NCI-H128 (cell line): Measurements from ENCODE around the gene USP15.

ENCODE experiments used
- DNase-seq: peaks from one replicate; lab custom pipeline; 2025; ENCODE audit not compliant: unreplicated experiment; lab: John Stamatoyannopoulos, UW

Gene USP15

DNA sequence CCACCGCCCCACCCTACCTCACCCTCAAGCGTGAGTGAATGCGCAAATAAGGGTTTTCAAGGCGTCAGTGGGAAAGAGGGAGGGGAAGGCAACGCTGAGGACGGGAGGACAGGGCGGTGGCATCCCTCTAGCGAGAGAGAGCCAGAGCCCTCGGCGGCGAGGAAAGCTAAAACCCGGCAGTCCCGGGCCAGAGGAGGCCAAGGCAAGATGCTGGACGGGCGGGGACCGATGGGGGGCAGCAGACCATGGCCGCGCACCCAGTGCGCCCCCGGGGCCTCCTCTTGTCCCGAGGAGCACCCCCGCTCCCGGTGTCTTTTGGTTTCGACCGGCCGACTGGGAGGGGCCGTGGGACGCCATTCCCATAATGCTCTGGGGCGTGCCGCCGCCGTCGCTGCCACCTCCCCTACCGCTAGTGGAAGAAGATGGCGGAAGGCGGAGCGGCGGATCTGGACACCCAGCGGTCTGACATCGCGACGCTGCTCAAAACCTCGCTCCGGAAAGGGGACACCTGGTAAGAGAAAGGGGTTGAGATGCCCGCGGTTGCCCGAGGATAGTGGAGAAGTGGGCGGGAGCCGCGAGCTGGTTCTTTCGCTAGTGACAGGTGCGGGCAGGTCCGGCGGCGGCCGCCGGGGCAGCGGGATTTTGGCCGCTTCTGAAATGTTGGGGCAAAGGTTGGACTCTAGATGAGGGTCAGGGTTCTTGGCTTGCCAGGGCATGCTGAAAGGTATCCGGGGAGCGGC lies at the start of gene USP15:
USP15 (plus strand) TSS at position 412 of the 740 bp plus-strand sequence; CDS start at position 423, 11 bp downstream.
- DNase-seq, result peak; percentile 94

DNA sequence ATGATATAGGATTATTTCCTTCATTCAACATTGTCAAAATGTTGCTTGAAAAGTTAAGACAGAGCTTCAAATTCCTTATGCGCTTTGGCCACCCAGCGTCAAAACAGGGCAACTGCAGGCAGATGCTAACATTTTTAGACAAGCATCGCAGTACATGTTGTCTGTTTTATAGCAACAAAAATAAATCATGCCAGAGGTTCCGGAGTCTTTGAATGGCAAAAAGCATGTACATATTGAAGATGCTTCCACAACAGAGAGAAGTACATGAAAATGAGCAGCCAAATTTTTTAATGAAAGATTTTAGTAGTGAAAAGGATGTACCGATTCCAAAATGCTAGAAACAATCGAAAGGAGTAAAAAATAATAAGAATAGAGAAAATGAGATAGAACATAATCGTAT lies 49.8 kb upstream of the USP15 start:
- DNase-seq, result no peak

DNA sequence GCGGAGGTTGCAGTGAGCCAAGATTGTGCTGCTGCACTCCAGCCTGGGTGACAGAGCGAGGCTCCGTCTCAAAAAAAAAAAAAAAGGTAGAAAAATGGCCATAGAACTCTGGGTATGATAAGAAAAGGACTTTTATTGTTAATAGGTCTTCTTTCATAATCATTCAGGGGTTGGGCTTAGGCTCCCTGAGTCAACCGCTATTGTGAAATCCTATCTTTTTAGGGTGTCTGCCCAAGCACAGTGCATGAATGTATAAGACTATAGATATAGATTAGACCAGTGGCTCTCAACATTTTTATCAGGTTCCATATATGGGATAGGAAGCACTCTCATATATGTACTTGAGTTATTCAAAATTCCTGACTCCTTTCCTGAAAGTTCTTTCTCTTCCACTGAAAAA lies 48.7 kb upstream of the USP15 start:
- no peak for DNase-seq

DNA sequence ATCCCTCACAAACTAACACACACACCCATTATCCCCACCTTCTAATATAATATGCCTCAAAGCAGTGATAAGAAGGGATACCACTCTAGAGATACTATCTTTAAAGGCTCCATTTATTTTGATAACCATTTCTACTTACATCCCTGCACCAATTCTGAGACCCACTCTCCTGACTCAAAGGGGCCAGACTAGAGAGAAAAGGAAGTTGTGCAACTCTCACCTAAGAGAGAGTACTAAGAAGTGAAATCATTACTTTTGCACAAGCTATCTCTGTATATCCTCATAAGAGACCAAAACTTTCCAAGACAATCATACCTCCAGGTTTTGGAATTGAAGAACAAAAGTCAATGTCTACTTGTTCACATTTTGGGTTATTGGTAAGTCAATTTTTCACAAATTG lies 45.4 kb upstream of the USP15 start:
- DNase-seq, result no peak

DNA sequence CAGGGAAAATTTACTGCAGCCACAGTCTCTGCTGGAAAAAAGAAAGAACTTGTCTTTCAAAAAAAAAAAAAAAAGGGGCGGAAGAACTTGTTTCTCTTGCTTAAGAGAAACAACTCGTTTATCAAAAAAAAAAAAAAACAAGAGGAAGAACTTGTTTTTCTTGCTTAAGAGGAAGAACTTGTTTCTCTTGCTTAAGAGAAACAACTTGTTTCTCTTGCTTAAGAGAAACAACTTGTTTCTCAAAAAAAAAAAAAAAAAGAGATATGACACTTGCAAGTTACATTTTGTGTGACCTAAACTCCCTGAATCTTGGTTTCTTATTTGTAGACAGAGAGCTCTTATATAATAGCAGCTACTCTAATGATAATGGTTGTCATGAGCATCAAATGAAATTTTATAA lies 44.7 kb upstream of the USP15 start:
- no peak for DNase-seq

DNA sequence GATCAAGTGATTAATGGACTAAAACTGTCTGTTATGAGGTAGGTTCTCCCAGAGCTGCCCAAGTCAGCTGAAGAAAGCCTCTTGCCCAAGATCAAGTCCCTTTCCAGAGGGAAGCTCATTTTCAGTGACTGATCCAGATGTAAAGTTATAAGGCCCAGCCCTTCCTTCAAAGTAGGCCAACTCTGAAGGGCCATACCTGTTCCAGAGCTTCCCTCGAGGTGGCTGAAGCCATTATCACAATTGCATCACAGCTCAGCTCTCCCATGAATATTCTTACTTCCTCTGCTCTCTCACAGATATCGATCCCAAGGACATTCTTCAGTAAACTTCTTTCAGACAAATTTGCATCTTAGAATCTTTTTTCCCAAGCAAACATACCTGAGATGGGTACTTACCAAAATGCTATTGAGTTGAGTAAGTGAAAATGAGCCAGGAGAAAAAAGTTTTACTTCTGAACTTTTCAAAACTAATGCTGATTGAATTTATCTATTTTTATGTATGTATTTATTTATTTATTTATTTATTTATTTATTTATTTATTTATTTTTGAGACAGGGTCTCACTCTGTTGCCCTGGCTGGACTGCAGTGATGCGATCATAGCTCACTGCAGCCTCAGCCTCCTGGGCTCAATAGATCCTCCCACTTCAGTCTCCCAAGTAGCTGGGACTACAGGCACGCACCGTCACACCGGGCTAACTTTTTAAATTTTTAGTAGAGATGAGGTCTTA lies 42.6 kb upstream of the USP15 start:
- DNase-seq, result no peak

DNA sequence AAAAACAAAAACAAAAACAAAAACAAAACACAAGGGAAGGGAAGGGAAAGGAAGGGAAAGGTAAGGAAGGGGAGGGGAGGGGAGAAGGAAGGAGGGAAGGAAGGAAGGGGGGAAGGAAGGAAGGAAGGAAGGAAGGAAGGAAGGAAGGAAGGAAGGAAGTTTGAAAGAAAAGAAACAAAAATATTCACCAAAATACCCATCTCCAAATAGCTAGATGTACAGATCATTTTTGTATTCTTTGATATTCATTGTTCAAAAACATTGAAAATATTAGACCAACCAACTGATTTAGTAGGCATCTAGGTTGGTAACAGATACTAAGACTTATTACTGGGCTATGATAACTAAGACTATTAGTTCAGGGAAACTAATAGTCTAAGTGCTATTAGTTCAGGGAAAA lies 39.1 kb upstream of the USP15 start:
- no peak for DNase-seq

DNA sequence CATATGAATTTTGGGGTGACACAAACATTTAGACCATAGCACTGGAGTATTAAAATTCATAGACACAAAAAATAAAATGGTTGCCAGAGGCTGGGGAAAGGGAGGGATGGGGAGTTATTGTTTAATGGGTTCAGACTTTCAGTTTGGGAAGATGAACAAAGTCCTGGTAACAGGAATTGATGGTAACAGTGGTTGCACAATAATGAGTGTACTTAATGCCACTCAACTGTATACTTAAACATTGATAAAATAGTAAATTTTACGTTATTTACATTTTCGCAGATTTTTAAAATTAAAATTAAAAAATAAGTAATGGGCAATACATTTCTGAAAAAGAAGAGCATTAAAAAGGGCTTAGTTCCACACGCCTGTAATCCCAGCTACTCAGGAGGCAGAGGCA lies 35.6 kb upstream of the USP15 start:
- no peak for DNase-seq

DNA sequence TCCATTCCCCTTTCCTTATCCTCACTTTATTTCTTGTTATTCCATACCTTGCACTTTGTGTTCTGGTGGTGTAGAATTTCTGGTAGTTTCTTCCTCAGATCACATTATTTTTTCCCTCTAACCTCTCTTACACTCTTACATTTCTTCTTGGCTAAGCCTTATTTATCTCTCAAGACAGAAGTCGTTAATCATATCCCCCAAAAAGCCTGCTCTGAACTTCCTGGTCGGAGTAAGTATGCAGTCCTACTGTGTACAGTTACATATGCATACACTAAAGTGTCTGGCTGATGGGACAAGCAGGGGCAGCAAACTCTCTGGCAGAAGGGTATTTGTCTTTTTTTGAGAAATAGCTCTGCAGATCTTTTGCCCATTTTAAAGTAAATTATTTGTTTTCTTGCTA lies 33.1 kb upstream of the USP15 start:
- no peak for DNase-seq

DNA sequence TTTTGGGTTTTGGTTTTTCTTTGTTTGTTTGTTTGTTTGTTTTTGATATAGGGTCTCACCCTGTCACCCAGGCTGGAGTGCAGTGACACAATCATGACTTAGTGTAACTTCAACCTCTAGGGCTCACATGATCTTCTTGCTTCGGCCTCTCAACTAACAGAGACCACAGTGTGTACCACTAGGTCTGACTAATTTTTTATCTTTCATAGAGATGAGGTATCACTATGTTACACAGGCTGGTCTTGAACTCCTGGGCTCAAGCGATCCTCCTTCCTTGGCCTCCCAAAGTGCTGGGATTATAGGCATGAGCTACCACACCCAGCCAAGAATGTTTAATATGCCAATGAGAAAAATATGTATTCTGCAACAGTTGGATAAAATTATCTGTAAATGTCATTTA lies 29.6 kb upstream of the USP15 start:
- DNase-seq, result no peak

DNA sequence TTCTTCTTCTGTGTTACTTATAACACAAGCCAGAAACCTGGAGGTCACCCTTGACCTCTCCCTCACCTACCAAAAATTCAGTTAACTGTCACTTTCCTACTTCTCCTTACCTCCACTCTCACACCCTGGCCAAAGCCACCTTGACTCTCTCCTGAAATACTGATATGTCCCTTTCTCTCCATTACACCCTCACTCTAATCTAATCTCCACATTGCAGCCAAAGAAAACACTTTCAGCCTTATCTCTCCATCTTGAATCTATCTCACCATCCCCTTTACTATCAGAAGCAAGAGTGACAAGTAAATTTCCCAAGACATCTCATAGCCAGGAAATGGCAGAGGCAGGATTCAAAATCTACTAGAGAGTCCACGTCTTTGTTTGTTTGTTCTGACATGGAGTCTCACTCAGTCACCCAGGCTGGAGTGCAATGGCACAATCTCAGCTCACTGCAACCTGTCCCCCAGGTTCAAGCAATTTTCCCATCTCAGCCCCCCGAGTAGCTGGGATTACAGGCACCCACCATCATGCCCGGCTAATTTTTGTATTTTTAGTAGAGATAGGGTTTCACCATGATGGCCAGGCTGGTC lies 28.0 kb upstream of the USP15 start:
- DNase-seq, result no peak

DNA sequence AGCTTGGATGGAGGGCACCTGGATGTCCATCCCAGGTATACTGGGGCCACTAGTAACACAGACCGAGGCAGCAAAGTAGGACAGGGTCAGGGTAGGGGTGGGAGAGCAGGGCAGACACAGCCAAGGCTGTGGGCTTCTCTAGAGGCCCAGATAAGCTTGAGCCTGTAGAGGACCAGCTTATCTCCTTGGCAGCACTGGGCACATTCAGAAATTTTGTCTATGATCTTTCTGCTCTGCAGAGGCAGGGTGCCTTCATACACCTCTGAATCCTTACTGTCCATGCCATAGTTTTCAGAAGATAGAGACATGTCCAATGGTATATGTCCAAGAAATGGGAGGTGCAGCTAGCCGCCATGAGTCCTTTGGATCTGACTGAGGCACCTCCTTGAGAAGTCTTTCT lies 26.4 kb upstream of the USP15 start:
- DNase-seq, result no peak

DNA sequence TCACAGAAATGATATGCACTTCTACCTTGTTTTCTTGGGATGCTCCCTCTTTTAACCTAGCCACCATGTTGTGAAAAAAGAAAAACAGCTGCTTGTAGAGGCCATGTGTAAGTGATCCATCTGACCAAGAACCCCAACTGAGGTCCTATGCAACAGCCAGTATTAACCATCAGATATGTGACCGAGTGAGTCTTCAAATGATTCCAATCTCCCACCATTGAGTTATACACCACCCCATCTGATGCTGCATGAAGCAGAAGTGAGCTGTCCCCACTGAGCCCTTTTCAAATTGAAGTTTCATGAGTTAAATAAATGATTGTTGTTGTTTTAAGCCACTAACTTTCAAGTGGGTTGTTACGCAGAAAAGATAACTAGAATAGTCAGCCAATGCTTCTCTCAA lies 20.6 kb upstream of the USP15 start:
- no peak for DNase-seq

DNA sequence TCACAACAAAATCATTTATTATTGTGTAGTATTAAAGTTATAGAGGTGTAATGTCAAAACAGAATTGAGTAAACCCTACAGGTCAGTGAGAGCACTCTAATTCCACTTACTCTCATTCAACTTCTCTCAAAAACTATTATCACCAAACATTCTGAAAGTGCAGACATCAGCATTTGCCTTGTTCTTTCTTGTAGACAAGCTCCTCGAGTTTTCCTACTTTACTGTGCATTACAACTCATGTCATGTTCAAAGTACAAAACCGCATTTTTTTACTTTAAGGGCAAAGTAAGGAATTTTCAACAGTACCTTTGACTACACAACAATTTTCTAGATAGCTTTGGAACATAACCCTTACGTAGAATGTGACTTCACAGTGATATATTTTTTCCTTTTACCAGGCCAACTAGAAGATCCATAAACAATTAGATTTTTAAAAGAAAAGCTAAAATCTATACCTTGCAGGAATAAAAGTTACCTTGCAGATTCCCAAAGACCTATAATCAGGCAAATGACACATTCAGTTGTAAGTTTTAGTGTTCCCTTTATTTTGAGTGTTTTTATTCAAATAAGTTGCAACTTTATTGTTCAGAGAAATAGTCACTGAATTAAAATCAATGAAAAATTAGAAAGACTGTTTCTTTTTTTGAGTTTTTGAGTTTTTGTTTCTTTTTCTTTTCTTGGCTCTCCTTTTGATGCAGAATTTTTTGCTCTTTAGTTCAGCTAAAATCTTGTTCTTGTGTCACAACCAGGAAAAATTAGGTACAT lies 12.7 kb upstream of the USP15 start:
- DNase-seq, result no peak

DNA sequence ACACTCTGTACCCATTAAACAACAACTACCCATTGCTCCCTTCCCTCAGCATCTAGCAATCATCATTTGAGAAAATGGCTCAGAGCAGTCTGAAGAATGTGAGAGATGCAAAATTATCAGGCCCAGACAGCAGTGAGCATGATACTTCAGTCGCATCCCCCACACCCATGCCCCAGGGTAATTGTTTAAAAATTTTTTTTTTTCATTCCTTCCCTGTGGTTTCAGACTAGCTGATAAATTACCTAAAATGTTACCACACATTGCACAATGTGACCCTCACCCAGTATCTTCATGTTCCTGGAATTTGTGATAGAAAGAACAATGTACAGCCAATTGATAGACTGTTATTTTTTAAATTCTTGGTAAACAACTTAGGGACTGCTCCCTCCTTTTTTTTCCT lies 11.3 kb upstream of the USP15 start:
- DNase-seq, result no peak

DNA sequence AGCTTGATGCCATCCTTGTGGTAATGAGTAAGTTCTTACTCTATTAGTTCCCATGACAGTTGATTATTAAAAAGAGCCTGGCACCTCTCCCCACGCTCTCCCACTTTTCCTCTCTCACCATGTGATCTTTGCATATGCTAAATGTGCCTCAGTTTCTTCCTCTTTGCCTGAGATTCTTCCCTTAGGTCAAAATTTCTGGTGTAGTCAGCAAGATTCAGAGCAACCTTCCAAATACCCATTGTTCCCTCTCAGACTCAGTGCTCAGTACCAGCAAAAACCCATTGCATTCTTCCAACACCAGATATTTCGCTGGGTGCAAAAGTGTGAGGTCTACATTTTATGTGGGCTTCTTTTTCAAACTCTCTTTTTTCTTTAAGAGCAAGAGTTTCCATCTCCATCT lies 10.8 kb upstream of the USP15 start:
- no peak for DNase-seq

DNA sequence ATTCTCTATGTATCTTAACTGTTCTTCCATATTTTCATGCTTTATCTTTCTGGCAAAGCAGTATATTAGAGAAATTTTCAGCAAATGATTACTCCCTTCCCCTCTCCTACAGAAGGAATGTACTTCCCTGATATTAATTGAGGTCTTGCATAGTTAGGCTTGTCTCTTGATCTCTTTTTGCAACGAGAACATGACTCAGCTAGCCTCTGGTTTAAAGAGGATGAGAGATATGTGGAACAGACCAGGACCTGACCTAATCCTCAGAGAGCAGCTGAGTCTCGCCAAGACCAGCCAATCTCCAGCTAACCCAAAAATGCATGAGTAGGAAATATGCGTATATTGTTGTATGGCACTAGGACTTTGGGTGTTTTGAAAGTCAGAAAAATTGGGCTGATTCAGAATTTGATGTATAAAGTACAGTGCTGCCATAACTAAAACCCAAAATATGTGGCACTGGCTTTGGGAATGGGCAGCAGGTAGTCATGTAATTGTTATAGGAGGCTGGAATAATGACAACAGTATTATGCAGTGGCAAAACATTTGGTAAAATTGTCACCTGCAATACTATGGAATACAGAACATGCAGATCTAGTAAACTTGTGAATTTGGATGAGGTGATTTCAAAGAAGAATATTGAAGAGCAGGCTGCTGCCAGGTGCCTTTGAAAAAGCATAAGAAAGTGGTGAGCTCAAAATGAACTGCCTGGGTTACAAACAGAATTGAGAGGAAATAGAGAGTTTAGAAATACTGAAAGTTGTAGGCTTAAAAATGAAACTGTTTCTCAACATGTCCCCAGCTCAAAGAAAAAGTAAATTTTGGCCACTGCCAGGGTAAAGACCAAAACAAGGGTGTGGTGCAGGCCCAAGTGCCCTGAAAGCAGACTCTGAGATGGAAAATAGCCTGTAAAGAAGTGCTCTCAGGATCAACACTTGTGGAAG lies 9.3 kb upstream of the USP15 start:
- DNase-seq, result no peak

DNA sequence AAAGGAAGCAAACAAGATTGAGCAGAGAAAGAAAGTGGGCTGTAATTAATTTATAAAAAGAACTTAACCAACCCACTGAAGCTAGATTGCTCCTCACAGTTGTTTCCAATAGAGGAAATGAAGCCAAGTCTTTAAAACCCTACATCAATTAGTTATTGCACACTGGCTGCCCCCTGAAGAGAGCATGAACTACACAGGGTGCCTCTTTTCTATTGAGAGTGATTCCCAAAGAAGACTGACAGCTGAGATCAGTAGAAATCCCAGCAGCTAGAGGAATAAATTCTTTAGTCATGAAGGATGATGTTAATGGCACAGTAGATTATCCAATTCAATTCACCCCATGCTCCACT lies 8.6 kb upstream of the USP15 start:
- no peak for DNase-seq

DNA sequence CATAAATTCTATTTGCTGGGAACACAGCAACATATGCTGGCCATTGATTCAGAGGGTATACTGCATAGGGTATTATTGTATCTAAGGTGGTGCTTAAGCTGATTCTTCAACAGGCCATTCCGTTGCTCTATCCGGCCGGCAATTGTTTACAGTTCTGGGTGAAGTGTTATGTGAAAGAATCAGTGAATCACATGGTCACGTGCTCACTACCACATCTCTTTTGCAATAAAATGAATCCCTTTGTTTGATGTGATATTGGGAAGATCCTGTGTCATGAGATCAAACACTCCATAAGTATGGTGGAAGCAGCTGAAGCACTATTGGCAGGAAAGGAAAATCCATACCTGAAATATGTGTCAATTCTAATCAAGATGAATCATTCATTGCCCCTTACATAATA lies 7.6 kb upstream of the USP15 start:
- no peak for DNase-seq

DNA sequence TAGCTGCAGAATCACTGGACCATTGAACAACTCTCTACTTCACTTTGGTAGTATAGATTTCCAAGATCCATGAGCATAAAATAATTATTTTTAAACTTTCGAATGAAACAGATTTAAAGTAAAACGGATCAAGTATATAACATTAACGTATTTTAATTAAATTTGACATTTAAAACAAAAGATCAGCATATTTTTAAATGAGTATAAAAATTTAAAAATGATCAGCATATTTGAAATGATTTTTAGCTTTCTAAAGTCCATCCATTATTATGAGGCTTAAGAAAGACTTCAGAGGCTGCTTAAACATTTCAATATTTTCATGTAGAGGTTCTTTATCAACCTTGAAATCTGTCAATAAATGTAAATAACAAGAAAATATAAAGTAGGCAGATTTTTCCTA lies 5.2 kb upstream of the USP15 start:
- DNase-seq, result no peak
